ENCODE results near the gene CTNNA2. TPM values are rescaled to one million over a fixed set of nuclear protein-coding genes. Genes with fewer than 3 reads are reported as not detected.
"Not testable (repeated sequence)": the region's sequence is repeated elsewhere in the genome, so short reads cannot be mapped to it uniquely, and the experiment has no call there.

CTNNA2 gene
- total RNA-seq, 2 donors from 2014 or later, result not detected

GRCh38 chr2:80195034-80195433 lies 682.2 kb downstream of the CTNNA2 start:
- DNase-seq (ENCODE audit: low spot score), result no peak
- intact Hi-C loops (cut with DNase I), result no loop called here

- intact Hi-C loops (cut with DNase I), result no loop called here
- no peak for DNase-seq (ENCODE audit: low spot score)
These were observed 685.2 kb downstream of the CTNNA2 start for GRCh38 chr2:80198042-80198441.

- DNase-seq (ENCODE audit: low spot score), result no peak
- intact Hi-C loops (cut with DNase I), result no loop called here
These were observed 686.7 kb downstream of the CTNNA2 start for GRCh38 chr2:80199504-80199903.

GRCh38 chr2:80203929-80204328 lies 691.1 kb downstream of the CTNNA2 start:
- DNase-seq (ENCODE audit: low spot score), result not testable (repeated sequence)

GRCh38 chr2:80205498-80205897 lies 692.6 kb downstream of the CTNNA2 start:
- intact Hi-C loops (cut with DNase I), result no loop called here
- DNase-seq (ENCODE audit: low spot score), result no peak

More at GRCh38 chr2:80203929-80204328, 691.1 kb downstream of the CTNNA2 start:
- intact Hi-C loops (cut with DNase I), result not testable (repeated sequence)

GRCh38 chr2:80209458-80209857 lies 696.6 kb downstream of the CTNNA2 start:
- DNase-seq (ENCODE audit: low spot score), result no peak
- intact Hi-C loops (cut with DNase I), result no loop called here

GRCh38 chr2:80217446-80217845 lies 704.6 kb downstream of the CTNNA2 start:
- intact Hi-C loops (cut with DNase I), result no loop called here
- no peak for DNase-seq (ENCODE audit: low spot score)

- intact Hi-C loops (cut with DNase I), result no loop called here
- DNase-seq (ENCODE audit: low spot score), result no peak
These were observed 709.8 kb downstream of the CTNNA2 start for GRCh38 chr2:80222644-80223043.

- no peak for DNase-seq (ENCODE audit: low spot score)
- intact Hi-C loops (cut with DNase I), result loop anchor here in 1 of 2 donors (5.0 kb wide), 1 partner anchor 1576 kb away; no protein-coding TSS in a partner anchor
These were observed 718.6 kb downstream of the CTNNA2 start for GRCh38 chr2:80231421-80231820.

- intact Hi-C loops (cut with DNase I), result loop anchor here in 1 of 2 donors (5.0 kb wide), 1 partner anchor 1574 kb away; no protein-coding TSS in a partner anchor
- no peak for DNase-seq (ENCODE audit: low spot score)
These were observed 720.5 kb downstream of the CTNNA2 start for GRCh38 chr2:80233333-80233732.

- intact Hi-C loops (cut with DNase I), result no loop called here
- no peak for DNase-seq (ENCODE audit: low spot score)
These were observed 726.0 kb downstream of the CTNNA2 start for GRCh38 chr2:80238692-80239469.

GRCh38 chr2:80242355-80242910 lies 729.6 kb downstream of the CTNNA2 start:
- no peak for DNase-seq (ENCODE audit: low spot score)
- intact Hi-C loops (cut with DNase I), result no loop called here

GRCh38 chr2:80244905-80245584 lies 732.2 kb downstream of the CTNNA2 start:
- DNase-seq (ENCODE audit: low spot score), result no peak
- intact Hi-C loops (cut with DNase I), result no loop called here

- intact Hi-C loops (cut with DNase I), result no loop called here
- DNase-seq (ENCODE audit: low spot score), result no peak
These were observed 733.7 kb downstream of the CTNNA2 start for GRCh38 chr2:80246534-80246933.

GRCh38 chr2:80247339-80247738 lies 734.5 kb downstream of the CTNNA2 start:
- intact Hi-C loops (cut with DNase I), result no loop called here
- no peak for DNase-seq (ENCODE audit: low spot score)

- intact Hi-C loops (cut with DNase I), result no loop called here
These were observed 735.3 kb downstream of the CTNNA2 start for GRCh38 chr2:80248146-80248545.

GRCh38 chr2:80252294-80252986 lies 739.6 kb downstream of the CTNNA2 start:
- intact Hi-C loops (cut with DNase I), result no loop called here

More at GRCh38 chr2:80248146-80248545, 735.3 kb downstream of the CTNNA2 start:
- DNase-seq (ENCODE audit: low spot score), result no peak

GRCh38 chr2:80255918-80256781 lies 743.3 kb downstream of the CTNNA2 start:
- no peak for DNase-seq (ENCODE audit: low spot score)
- intact Hi-C loops (cut with DNase I), result no loop called here

More at GRCh38 chr2:80252294-80252986, 739.6 kb downstream of the CTNNA2 start:
- no peak for DNase-seq (ENCODE audit: low spot score)

- intact Hi-C loops (cut with DNase I), result no loop called here
These were observed 743.9 kb downstream of the CTNNA2 start for GRCh38 chr2:80256782-80257167.

More at GRCh38 chr2:80256782-80257167, 743.9 kb downstream of the CTNNA2 start:
- no peak for DNase-seq (ENCODE audit: low spot score)

Data from posterior vena cava (tissue), 2 donors.